ENCODE data around the gene ZNF273.

Gene ZNF273

DNA sequence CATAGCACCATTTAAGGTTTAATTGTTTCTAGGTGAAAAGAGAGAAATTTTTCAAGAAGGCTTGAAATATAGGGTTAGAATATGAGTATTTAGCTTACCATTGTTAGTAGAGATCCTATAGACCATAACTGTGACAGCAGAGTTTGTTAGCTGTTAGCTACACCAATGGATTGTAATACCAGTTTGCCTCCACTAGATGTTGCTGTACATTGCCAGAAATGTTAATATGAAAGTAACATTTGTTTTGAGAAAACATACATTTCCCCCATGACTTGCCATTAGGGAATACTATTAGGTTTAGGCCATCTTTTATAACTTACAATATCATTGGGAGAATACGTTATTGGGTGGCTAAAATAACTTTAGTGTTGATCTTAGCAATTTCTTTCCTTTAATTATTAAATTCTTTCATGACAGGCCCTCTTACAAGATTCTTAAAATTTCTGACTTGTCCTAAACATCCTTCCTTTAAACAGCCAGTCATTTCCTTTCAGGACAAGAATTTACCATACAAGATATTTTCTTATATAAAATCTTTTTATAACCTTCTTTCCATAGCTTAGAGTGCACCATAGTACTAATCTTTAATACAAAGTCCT lies 48.3 kb downstream of the ZNF273 start:
- peak; percentile 74 for TF ChIP-seq CTCF (IDR thresholded peaks at IDR 0.05; ENCODE audit: insufficient read depth, low read depth, low read length, missing control alignments)
- no peak overlapping the region for H3K4me3 ChIP-seq (ENCODE audit: low read length)
- DNase-seq (ENCODE audit: low read depth) = peak; percentile 51

- peak; percentile 33 for DNase-seq (ENCODE audit: low read depth)
- H3K4me3 ChIP-seq (ENCODE audit: low read length) = no peak overlapping the region
- TF ChIP-seq CTCF (IDR thresholded peaks at IDR 0.05; ENCODE audit: insufficient read depth, low read depth, low read length, missing control alignments) = no peak
These were observed 56.1 kb downstream of the ZNF273 start for GRCh38 chr7:64959072-64959747.

DNA sequence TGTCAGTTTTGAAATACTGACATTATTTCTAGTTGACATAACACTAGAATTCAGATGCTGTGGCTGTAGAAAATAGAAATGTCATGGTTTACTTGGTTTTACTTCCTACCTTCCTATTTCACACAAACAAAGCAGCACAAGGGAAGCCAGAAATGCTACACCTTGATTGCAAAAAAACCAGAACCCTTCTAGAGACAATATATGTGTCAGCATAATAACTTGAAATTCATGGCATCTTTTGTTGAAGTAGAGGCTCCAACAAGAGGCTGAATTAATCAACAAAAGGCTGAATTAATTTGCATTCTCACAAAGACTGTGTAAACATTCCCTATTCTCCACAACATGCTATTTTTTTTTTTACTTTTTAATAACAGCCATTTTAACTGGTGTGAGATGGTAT lies 62.5 kb downstream of the ZNF273 start:
- DNase-seq (ENCODE audit: low read depth) = no peak
- H3K4me3 ChIP-seq (ENCODE audit: low read length) = no peak overlapping the region
- TF ChIP-seq CTCF (IDR thresholded peaks at IDR 0.05; ENCODE audit: insufficient read depth, low read depth, low read length, missing control alignments) = no peak

DNA sequence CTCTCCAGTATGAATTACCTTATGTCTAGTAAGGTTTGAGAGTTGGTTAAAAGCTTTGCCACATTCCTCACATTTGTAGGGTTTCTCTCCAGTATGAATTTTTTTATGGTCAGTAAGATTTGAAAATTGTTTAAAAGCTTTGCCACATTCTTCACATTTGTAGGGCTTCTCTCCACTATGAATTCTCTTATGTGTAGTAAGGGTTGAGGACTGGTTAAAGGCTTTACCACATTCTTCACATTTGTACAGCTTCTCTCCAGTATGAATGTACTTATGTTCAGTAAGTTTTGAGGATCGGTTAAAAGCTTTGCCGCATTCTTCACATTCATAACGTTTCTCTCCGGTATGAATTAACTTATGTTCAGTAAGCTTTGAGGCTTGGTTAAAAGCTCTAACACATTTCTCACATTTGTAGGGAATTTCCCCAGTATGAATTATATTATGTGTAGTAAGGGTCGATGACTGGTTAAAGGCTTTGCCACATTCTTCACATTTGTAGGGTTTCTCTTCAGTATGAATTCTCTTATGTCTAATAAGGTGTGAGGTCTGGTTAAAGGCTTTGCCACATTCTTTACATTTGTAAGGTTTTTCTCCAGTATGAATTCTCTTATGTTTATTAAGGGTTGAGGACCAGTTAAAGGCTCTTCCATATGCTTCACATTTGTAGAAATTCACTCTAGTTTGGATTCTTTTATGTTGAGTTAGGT lies 75.6 kb downstream of the ZNF273 start:
- DNase-seq (ENCODE audit: low read depth) = no peak
- H3K4me3 ChIP-seq (ENCODE audit: low read length) = no peak overlapping the region
- no peak for TF ChIP-seq CTCF (IDR thresholded peaks at IDR 0.05; ENCODE audit: insufficient read depth, low read depth, low read length, missing control alignments)
